ENCODE data around the gene SLC19A1. TPM values are rescaled to one million over a fixed set of nuclear protein-coding genes. Genes with fewer than 3 reads are reported as not detected.
A peak's percentile ranks its signal among the peaks of the same experiment; 100 is the strongest.

SLC19A1 gene
- total RNA-seq, 3 donors from 2014 or later = 5.6 to 6.7 (median 6.6) TPM

DNA sequence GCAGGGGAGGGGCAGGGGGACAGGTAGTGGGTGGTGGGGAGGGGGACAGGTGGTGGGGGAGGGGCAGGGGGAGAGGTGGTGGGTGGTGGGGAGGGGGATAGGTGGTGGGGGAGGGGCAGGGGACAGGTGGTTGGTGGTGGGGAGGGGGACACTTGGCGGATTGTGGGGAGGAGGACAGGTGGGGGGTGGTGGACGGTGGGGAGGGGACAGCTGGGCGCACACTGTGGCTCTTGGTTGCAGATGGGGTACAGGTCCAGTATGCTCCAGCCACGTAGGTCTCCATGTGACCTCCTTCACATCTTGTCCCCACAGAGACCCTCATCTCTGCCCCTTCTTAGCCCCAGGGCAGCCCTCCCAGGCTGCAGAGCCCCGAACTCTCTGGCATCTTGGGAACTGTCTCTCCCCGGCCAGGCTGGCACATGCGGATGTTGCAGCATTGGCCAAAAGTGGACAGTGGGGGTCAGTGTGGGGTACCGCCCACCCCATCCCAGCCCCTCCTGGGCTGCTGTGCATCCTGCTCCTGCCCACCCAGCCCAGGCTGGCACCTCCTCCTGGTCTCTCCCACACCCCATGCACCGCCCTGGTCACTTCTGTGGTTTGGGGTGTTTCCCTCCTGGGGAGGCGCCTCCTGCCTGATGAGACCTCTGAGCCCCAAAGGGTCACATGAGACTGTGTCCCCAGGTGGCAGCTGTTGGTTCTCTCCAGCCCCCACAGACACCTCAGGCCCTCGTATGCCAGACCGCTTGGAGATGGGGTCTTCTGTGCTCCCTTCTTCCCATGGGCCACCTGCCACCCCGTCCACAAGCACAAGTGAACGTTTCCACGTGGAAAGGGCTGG, 7.6 kb upstream of the SLC19A1 start:
- DNase-seq (ENCODE audit: low spot score in 2 of 2) = no peak
- H3K27ac ChIP-seq = no peak overlapping the region
- TF ChIP-seq POLR2AphosphoS5 (IDR thresholded peaks at IDR 0.05) = no peak
- TF ChIP-seq POLR2A (IDR thresholded peaks at IDR 0.05) = no peak
- H3K27me3 ChIP-seq = peaks cover 0 to 3% of the 10 kb centered on the region in 2 donors
- H3K9me3 ChIP-seq = no peaks in the 10 kb centered on the region
- H3K36me3 ChIP-seq = no peaks in the 10 kb centered on the region
- intact Hi-C loops (cut with DNase I; ENCODE audit: low total_unique reads) = loop anchor here (10.0 kb wide), 1 partner anchor 685 kb away; no protein-coding TSS in a partner anchor
- H3K4me1 ChIP-seq = no peaks in the 10 kb centered on the region
- no peak overlapping the region for H3K4me3 ChIP-seq

DNA sequence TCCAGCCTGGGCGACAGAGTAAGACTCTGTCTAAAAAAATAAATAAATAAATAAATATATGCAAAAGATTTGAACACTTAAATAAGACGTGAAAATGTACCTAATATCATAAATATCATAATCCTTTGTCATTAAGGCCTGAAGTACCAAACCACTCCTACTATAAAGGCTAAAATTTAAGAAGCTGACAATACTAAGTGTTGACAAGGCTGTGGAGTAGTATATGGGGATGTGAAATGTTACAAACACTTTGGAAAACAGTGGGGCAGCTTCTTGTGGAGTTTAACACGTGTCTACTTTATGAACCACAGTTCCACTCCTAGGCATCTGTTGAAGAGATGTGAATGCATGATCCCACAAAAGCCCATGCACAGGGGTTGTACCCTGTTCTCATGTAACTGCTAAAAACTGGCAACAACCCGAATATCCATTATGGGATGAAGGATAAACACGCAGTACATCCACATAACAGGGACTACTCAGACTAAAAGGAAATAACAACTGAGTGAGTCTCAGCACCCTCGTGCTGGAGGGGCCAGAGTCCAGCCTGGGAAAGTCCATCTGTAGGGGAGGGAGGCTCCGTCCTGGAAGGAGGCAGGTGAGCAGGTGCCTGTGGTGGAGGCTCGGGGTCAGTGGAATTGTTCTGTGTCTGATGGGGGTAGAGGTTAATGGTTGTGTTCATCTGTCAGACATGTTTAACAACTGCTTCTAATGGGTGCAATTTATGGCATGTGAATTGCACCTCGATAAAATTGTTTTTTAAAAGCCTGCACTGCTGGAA, 6.7 kb upstream of the SLC19A1 start:
- no peak for DNase-seq (ENCODE audit: low spot score in 2 of 2)
- intact Hi-C loops (cut with DNase I; ENCODE audit: low total_unique reads) = loop anchor here (10.0 kb wide), 1 partner anchor 684 kb away; no protein-coding TSS in a partner anchor
- H3K36me3 ChIP-seq = no peaks in the 10 kb centered on the region
- H3K9me3 ChIP-seq = no peaks in the 10 kb centered on the region
- H3K27me3 ChIP-seq = peaks cover 0 to 3% of the 10 kb centered on the region in 2 donors
- H3K4me1 ChIP-seq = no peaks in the 10 kb centered on the region
- no peak overlapping the region for H3K27ac ChIP-seq
- H3K4me3 ChIP-seq = no peak overlapping the region
- no peak for TF ChIP-seq POLR2A (IDR thresholded peaks at IDR 0.05)
- TF ChIP-seq, protein P1, sequence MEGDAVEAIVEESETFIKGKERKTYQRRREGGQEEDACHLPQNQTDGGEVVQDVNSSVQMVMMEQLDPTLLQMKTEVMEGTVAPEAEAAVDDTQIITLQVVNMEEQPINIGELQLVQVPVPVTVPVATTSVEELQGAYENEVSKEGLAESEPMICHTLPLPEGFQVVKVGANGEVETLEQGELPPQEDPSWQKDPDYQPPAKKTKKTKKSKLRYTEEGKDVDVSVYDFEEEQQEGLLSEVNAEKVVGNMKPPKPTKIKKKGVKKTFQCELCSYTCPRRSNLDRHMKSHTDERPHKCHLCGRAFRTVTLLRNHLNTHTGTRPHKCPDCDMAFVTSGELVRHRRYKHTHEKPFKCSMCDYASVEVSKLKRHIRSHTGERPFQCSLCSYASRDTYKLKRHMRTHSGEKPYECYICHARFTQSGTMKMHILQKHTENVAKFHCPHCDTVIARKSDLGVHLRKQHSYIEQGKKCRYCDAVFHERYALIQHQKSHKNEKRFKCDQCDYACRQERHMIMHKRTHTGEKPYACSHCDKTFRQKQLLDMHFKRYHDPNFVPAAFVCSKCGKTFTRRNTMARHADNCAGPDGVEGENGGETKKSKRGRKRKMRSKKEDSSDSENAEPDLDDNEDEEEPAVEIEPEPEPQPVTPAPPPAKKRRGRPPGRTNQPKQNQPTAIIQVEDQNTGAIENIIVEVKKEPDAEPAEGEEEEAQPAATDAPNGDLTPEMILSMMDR (IDR thresholded peaks at IDR 0.05) = no peak
- no peak for TF ChIP-seq POLR2AphosphoS5 (IDR thresholded peaks at IDR 0.05)

DNA sequence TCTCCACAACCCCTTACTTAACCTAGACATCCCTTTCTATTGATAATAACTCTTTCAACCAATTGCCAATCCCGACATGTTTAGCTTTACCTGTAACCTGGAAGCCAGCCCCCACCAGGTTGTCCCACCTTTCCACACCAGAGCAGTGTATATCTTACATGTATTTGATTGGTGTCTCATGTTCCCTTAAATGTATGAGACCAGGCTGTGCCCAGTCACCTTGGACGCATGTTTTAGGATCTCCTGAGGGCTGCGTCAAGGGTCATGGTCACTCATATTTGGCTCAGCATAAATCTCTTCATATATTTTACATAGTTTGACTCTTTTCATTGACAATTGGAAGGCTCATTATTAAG, 5.3 kb upstream of the SLC19A1 start:
- Histone ChIP-seq H3K9me3 (no peaks in the 10 kb centered on the region), H3K4me1 (peaks cover 0 to 5% of the 10 kb centered on the region in 2 donors), H3K27ac (no peak overlapping the region), H3K36me3 (no peaks in the 10 kb centered on the region), H3K4me3 (no peak overlapping the region), H3K27me3 (peaks cover 0 to 3% of the 10 kb centered on the region in 2 donors)
- no peak for TF ChIP-seq POLR2A (IDR thresholded peaks at IDR 0.05)
- DNase-seq (ENCODE audit: low spot score in 2 of 2) = no peak
- intact Hi-C loops (cut with DNase I; ENCODE audit: low total_unique reads) = loop anchor here (10.0 kb wide), 1 partner anchor 683 kb away; no protein-coding TSS in a partner anchor

DNA sequence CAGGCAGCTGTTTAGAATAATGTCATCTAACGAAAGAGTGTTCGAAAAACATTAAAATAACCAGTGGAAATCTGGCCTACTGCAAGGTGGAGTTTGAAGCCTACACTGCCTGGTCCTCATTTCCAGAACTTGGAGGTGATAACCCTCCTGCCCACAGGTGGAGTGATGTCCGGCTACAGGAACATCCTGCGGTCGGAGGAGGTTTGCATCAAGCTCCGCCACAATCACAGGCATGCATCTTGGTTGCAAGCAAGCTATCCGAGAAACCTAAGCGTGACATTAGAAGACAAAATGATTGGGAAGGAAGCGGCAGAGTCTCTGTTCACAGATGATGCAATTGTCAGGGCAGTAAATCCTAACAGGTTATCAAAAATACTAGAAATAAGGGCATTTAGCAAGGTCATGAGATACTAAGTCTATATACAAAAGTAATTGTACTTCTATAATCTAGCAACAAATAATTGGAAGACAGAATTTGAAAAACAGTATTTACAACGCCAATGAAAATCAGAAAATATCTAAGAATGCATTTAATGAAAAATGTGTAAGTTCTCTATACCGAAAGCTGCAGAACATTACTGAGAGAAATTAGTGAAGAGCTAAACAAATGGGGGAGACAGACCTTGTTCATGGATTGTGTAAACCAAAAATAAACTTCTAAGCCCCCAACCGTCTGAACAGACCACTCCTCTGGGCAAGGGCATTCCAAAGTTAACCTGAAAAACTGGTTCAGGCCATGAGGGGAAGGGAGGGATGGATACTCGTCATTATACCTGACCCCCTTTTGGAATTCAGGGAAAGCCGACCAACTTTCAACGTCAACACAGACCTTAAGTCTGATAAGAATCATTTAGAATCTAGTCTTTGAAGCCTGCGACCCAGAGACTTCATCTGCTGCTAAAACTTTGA, 4.7 kb upstream of the SLC19A1 start:
- no peaks in the 10 kb centered on the region for H3K9me3 ChIP-seq
- no peak overlapping the region for H3K4me3 ChIP-seq
- peaks cover 0 to 3% of the 10 kb centered on the region in 2 donors for H3K27me3 ChIP-seq
- H3K27ac ChIP-seq = no peak overlapping the region
- H3K4me1 ChIP-seq = peaks cover 0 to 6% of the 10 kb centered on the region in 2 donors
- DNase-seq (ENCODE audit: low spot score in 2 of 2) = peak in 1 of 2 donors; percentile 24
- intact Hi-C loops (cut with DNase I; ENCODE audit: low total_unique reads) = loop anchor here (10.0 kb wide), 1 partner anchor 682 kb away; no protein-coding TSS in a partner anchor
- TF ChIP-seq, protein P1 (IDR thresholded peaks at IDR 0.05) = no peak
- TF ChIP-seq POLR2A (IDR thresholded peaks at IDR 0.05) (no peak), POLR2AphosphoS5 (IDR thresholded peaks at IDR 0.05) (no peak)
- no peaks in the 10 kb centered on the region for H3K36me3 ChIP-seq

DNA sequence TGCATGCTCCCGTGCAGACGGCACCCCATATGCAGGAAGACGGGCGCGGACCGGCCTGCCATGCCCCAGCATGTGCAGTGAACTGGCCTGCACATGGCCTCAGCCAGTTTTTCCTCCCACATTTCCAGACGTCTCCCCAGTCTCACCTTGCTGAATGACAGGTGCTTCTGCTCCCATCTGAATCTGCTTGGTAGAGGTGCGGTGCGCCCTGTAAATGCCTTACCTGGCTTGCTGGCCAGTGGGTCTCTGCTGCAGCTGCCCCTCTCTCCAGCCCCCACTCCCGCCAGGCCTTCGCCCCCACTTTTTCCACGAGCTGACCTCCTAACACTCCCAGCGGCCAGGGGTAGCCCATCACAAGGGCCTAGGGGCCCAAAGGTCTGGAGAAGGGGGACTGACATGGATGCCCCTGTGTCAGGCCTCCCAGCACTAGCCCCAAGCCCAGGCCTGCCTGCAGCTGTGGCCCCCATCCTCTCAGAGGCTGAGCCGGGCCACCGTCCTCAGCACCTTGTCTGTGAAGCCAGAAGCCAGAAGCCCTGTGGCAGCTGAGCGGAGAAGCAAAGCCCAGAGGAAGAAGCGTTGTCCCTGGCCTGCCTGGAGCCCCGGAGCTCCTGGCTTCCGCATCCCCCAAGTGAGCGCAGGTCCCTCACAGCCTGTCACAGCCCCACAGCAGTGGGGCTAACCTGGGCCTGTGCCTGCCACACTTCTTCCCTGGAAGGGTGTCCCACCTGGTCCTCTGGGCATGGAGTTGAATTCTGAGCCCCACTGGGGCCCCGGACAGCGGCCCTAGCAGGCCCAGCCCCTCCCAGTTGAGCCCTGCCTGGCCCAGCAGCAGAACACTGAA, 3.7 kb upstream of the SLC19A1 start:
- Histone ChIP-seq H3K4me3 (no peak overlapping the region), H3K27me3 (peaks cover 0 to 3% of the 10 kb centered on the region in 2 donors), H3K9me3 (no peaks in the 10 kb centered on the region), H3K4me1 (peaks cover 4 to 6% of the 10 kb centered on the region in 2 donors), H3K36me3 (no peaks in the 10 kb centered on the region), H3K27ac (no peak overlapping the region)
- intact Hi-C loops (cut with DNase I; ENCODE audit: low total_unique reads) = loop anchor here (10.0 kb wide), 1 partner anchor 681 kb away; no protein-coding TSS in a partner anchor
- TF ChIP-seq, protein P1 (IDR thresholded peaks at IDR 0.05) = no peak
- TF ChIP-seq POLR2A (IDR thresholded peaks at IDR 0.05) (no peak), POLR2AphosphoS5 (IDR thresholded peaks at IDR 0.05) (no peak)
- DNase-seq (ENCODE audit: low spot score in 2 of 2) = peak in 1 of 2 donors; percentile 42
